RWPE1 (cell line): Measurements from ENCODE around the gene CACNA2D2.

Source experiments
- CTCF ChIA-PET: fragments of 350-600 bp; sonication (Branson Sonifier 250); formaldehyde crosslinking; extraction: SDS; loops from one replicate; lab custom pipeline; 2021; lab: Yijun Ruan, JAX
- POLR2A ChIA-PET: fragments of 400-600 bp; formaldehyde crosslinking; extraction: SDS; loops from one replicate; lab custom pipeline; 2020; ENCODE audit warnings: antibody characterized with exemption; ENCODE audit not compliant: low non-redundant PET; lab: Yijun Ruan, JAX
- DNase-seq: peaks from one replicate; pipeline ENCODE4 v3.0.0; 2012; ENCODE audit warnings: low spot score
- H3K27ac ChIP-seq: fragments of 450-650 bp; 2 replicates; pipeline ENCODE4 v1.5.1; 2017
- CTCF ChIP-seq: fragments of 450-650 bp; conservative IDR thresholded peaks from 2 replicates; pipeline ENCODE4 v1.5.1; 2017; ENCODE audit warnings: low read depth, mild to moderate bottlenecking

CACNA2D2 gene

GRCh38 chr3:50401978-50402595 lies 101.3 kb downstream of the CACNA2D2 start:
- peak overlapping the region; percentile 7; the same call in 1 of the 2 replicates for H3K27ac ChIP-seq
- POLR2A ChIA-PET, result no interaction called here
- CTCF ChIA-PET, result interaction anchor here (0.6 kb wide), 1 partner anchor 54 kb away, joined by 3 read pairs; no protein-coding TSS in a partner anchor
- no peak for DNase-seq
- no peak for TF ChIP-seq CTCF

- peak; percentile 83 for DNase-seq
- ChIA-PET POLR2A (interaction anchor here (0.5 kb wide), 1 partner anchor 1274 kb away, joined by 3 read pairs; no protein-coding TSS in a partner anchor), CTCF (interaction anchor here (0.6 kb wide), 1 partner anchor 15 kb away, joined by 3 read pairs; no protein-coding TSS in a partner anchor)
- TF ChIP-seq CTCF, result no peak
- no peak overlapping the region for H3K27ac ChIP-seq
Observed at GRCh38 chr3:50396502-50396901, 106.9 kb downstream of the CACNA2D2 start.

GRCh38 chr3:50395070-50395860 lies 108.2 kb downstream of the CACNA2D2 start:
- CTCF ChIA-PET, result interaction anchor here (0.5 kb wide), 1 partner anchor 207 kb away, joined by 3 read pairs; no protein-coding TSS in a partner anchor
- no peak for DNase-seq

GRCh38 chr3:50393061-50393460 lies 110.4 kb downstream of the CACNA2D2 start:
- H3K27ac ChIP-seq, result peak overlapping the region; percentile 80; the same call in 1 of the 2 replicates
- CTCF ChIA-PET, result no interaction called here
- DNase-seq, result no peak
- POLR2A ChIA-PET, result no interaction called here
- no peak for TF ChIP-seq CTCF

More at GRCh38 chr3:50395070-50395860, 108.2 kb downstream of the CACNA2D2 start:
- no peak overlapping the region for H3K27ac ChIP-seq
- no peak for TF ChIP-seq CTCF
- POLR2A ChIA-PET, result no interaction called here

GRCh38 chr3:50392101-50392715 lies 111.2 kb downstream of the CACNA2D2 start:
- no peak for DNase-seq
- CTCF ChIA-PET, result interaction anchor here (0.6 to 0.7 kb wide), 2 partner anchors 30 to 1146 kb away, joined by 3 to 4 read pairs; no protein-coding TSS in a partner anchor
- no peak for TF ChIP-seq CTCF
- H3K27ac ChIP-seq, result peak overlapping the region; percentile 80
- POLR2A ChIA-PET, result no interaction called here
